B cell (primary cell): ENCODE results near the gene GPR180.

Experiments used
- CTCF ChIP-seq: fragments of 200-600 bp; IDR thresholded peaks from one replicate; pipeline ENCODE4 v1.8.0; 2022; ENCODE audit warnings: antibody characterized with exemption, mild to moderate bottlenecking
- EZH2 ChIP-seq: IDR thresholded peaks from 2 replicates; pipeline ENCODE4 v1.6.1; 2012; ENCODE audit warnings: borderline replicate concordance, low read depth, mild to moderate bottlenecking, moderate library complexity, low read length; ENCODE audit not compliant: insufficient read depth, poor library complexity, severe bottlenecking

DNA sequence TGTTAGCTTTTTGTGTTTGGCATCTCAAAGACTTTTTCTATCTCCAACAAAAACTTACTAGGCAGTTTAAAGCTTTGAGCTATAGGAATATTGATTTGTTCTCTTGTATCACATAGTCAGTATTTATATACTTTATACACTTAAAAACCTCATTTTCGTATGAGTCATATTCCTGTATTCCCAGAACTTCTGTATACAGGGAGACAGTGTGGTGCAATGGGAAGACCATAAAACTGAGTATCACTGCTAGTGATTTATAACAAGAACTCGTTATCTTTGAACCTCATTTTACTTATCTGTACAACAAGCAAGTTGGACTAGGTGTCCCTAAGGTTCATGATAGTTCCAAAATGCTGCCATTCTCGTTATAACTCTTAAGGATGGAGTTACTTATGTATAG is 6.3 kb downstream of the GPR180 start:
- TF ChIP-seq CTCF: no peak
- TF ChIP-seq EZH2: no peak
